GM19023 (cell line): ENCODE measurements around the gene SCAMP4.

Experiments used
- ATAC-seq: cut with Tn5 transposase; IDR thresholded peaks from one replicate; pipeline ENCODE4 v1.9.1; 2021; ENCODE audit warnings: mild to moderate bottlenecking, moderate library complexity; ENCODE audit not compliant: unreplicated experiment

The SCAMP4 gene

GRCh38 chr19:1905110-1905862 lies at the start of gene SCAMP4, which contains the start of gene ADAT3:
SCAMP4 (plus strand) TSS chr19:1905399; CDS start chr19:1915020, 9,621 bp downstream.
ADAT3 (plus strand) TSS chr19:1905399; CDS start chr19:1912048, 6,649 bp downstream.
- ATAC-seq, result peak; percentile 75

- peak; percentile 5 for ATAC-seq
Measured at GRCh38 chr19:1855828-1856255, 49.4 kb upstream of the SCAMP4 start.

- no peak for ATAC-seq
Measured at GRCh38 chr19:1856345-1856697, 48.9 kb upstream of the SCAMP4 start.

GRCh38 chr19:1856698-1857603 lies 48.2 kb upstream of the SCAMP4 start:
- ATAC-seq, result no peak

GRCh38 chr19:1857648-1858326 lies 47.4 kb upstream of the SCAMP4 start:
- no peak for ATAC-seq

GRCh38 chr19:1858412-1859081 lies 46.7 kb upstream of the SCAMP4 start:
- no peak for ATAC-seq

GRCh38 chr19:1859331-1859781 lies 45.8 kb upstream of the SCAMP4 start:
- no peak for ATAC-seq

GRCh38 chr19:1860042-1860775 lies 45.0 kb upstream of the SCAMP4 start:
- no peak for ATAC-seq

- no peak for ATAC-seq
Measured at GRCh38 chr19:1860821-1861598, 44.2 kb upstream of the SCAMP4 start.

- ATAC-seq, result no peak
Measured at GRCh38 chr19:1861599-1862031, 43.6 kb upstream of the SCAMP4 start.

- no peak for ATAC-seq
Measured at GRCh38 chr19:1862068-1862423, 43.2 kb upstream of the SCAMP4 start.

- ATAC-seq, result peak; percentile 8
Measured at GRCh38 chr19:1862424-1863327, 42.5 kb upstream of the SCAMP4 start.

GRCh38 chr19:1863328-1863637 lies 41.9 kb upstream of the SCAMP4 start, which contains the start of gene KLF16:
KLF16 (minus strand) TSS chr19:1863579; CDS start chr19:1863497, 82 bp downstream.
- ATAC-seq, result no peak

GRCh38 chr19:1863638-1864479 lies 41.3 kb upstream of the SCAMP4 start:
- ATAC-seq, result peak; percentile 54

GRCh38 chr19:1864480-1865171 lies 40.6 kb upstream of the SCAMP4 start:
- peak; percentile 21 for ATAC-seq

GRCh38 chr19:1865172-1866010 lies 39.8 kb upstream of the SCAMP4 start:
- no peak for ATAC-seq
